Measurements from ENCODE around the gene WWOX. TPM values are rescaled to one million over a fixed set of nuclear protein-coding genes. Genes with fewer than 3 reads are reported as not detected.

Gene WWOX
- total and polyA plus RNA-seq, 2 of the 8 experiments (the other 6 are each of a cell fraction or from before 2014, with no cell fraction given), result 5.4 to 16.7 TPM

DNA sequence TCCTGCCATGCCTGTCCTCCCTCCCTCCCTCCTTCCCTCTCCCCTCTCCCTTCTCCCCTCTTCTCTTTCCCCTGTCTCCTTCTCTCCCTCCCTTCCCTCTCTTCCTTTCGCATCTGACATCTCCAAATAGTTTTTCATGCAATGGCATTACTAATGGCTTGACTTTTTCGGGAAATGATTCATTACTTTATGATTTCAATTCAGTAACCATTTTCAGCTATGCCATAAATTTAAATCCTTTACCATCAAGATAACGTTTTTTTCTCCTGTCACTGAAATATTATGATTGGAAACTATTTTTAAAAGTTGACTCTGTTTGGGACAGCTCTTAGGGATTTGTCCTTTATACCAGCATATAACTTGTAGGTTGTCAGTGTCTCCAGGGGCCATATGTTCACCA lies 201.0 kb downstream of the WWOX start:
- no peak overlapping the region for H4K8ac ChIP-seq (ENCODE audit: extremely low read depth, insufficient read depth, low read length)
- DNase-seq (ENCODE audit: low read depth in 1 of 2, low spot score in 2 of 2) (no peak), FAIRE-seq (no peak)
- H3K23ac ChIP-seq (ENCODE audit: insufficient read length), result no peak overlapping the region
- no peak overlapping the region for H3K18ac ChIP-seq (ENCODE audit: extremely low read depth, low read length)
- H2BK12ac ChIP-seq (ENCODE audit: low read depth, low read length), result no peak overlapping the region
- no peak overlapping the region for H3K4ac ChIP-seq (replicated peaks; ENCODE audit: insufficient read length, low read depth, low read length)
- H4K20me1 ChIP-seq (replicated peaks in 1 of 2; ENCODE audit: control insufficient read depth in 1 of 2, insufficient read depth in 2 of 2, low read length in 2 of 2), result no peaks in the 10 kb centered on the region
- H3K14ac ChIP-seq (ENCODE audit: insufficient read length), result no peak overlapping the region
- no peak overlapping the region for H2BK5ac ChIP-seq (ENCODE audit: low read depth, low read length)
- H3K23me2 ChIP-seq (ENCODE audit: low read depth, low read length), result no peaks in the 10 kb centered on the region; the same call in 1 of the 2 replicates
- H2BK15ac ChIP-seq (ENCODE audit: low read length), result no peak overlapping the region
- H3K36me3 ChIP-seq (ENCODE audit: control insufficient read depth in 2 of 4, insufficient read depth in 4 of 4, low read length in 3 of 4), result no peaks in the 10 kb centered on the region; a peak in 1 of 8 replicates
- ChIA-PET POLR2A (ENCODE audit: partially characterized antibody) (no interaction called here), CTCF (ENCODE audit: partially characterized antibody) (no interaction called here)
- no peaks in the 10 kb centered on the region for H3K27me3 ChIP-seq (replicated peaks in 1 of 4; ENCODE audit: control insufficient read depth in 3 of 4, extremely low read depth in 1 of 4, insufficient read depth in 3 of 4, low read length in 3 of 4)
- no peak overlapping the region for H3K9ac ChIP-seq (replicated peaks in 1 of 4; ENCODE audit: extremely low read depth in 1 of 4, low read depth in 3 of 4, low read length in 3 of 4)
- no peak overlapping the region for H2AFZ ChIP-seq (ENCODE audit: low read length)
- H3K79me1 ChIP-seq (ENCODE audit: low read depth, low read length), result no peaks in the 10 kb centered on the region
- no peaks in the 10 kb centered on the region for H3K79me2 ChIP-seq (ENCODE audit: control insufficient read depth in 1 of 2, insufficient read depth in 2 of 2, low read length in 2 of 2)
- no peak overlapping the region for H4K5ac ChIP-seq (ENCODE audit: insufficient read length, low read depth, low read length)
- WGBS, 2 experiments (ENCODE audit: extremely low coverage in 1 of 2, insufficient coverage in 1 of 2, insufficient read length in 1 of 2, insufficient replicate concordance in 2 of 2, low coverage in 1 of 2, low lambda C conversion rate in 2 of 2, missing lambda C conversion rate in 1 of 2), result 83% methylated on average over 3 of the region's 3 CpGs; no CpG with 5 or more reads in 1 of the 2 experiments
- no peak overlapping the region for H3K27ac ChIP-seq (ENCODE audit: low read depth, low read length)
- H3K56ac ChIP-seq (replicated peaks; ENCODE audit: insufficient read length, low read depth, low read length), result no peak overlapping the region
- no peak overlapping the region for H2BK20ac ChIP-seq (ENCODE audit: low read length)
- H2BK120ac ChIP-seq (replicated peaks; ENCODE audit: low read depth, low read length), result no peak overlapping the region
- H2AK5ac ChIP-seq (ENCODE audit: low read depth, low read length), result no peak overlapping the region
- H4K91ac ChIP-seq (replicated peaks; ENCODE audit: insufficient read length, low read length), result no peak overlapping the region
- no peaks in the 10 kb centered on the region for H3K4me1 ChIP-seq (replicated peaks in 1 of 4; ENCODE audit: control insufficient read depth in 3 of 4, insufficient read depth in 4 of 4, low read length in 3 of 4)
- no peak overlapping the region for H3K4me3 ChIP-seq (ENCODE audit: extremely low read depth in 1 of 4, insufficient read depth in 2 of 4, low read depth in 3 of 4, low read length in 4 of 4)
- no peak overlapping the region for H3K4me2 ChIP-seq (ENCODE audit: insufficient read depth in 1 of 2, low read depth in 2 of 2, low read length in 2 of 2)
- no peaks in the 10 kb centered on the region for H3K9me3 ChIP-seq (ENCODE audit: insufficient read depth in 2 of 2, low read depth in 1 of 2, low read length in 1 of 2)
- TF ChIP-seq TAF1 (IDR thresholded peaks at IDR 0.05; ENCODE audit: low read depth, low read length) (no peak), PHF8 (conservative IDR thresholded peaks at IDR 0.05; ENCODE audit: low read depth, low read length) (no peak), EP300 (IDR thresholded peaks at IDR 0.05; ENCODE audit: borderline replicate concordance in 1 of 2, low read depth in 2 of 2, low read length in 2 of 2) (no peak), POLR2A (IDR thresholded peaks at IDR 0.05; ENCODE audit: control extremely low read depth in 1 of 2, low read depth in 2 of 2, low read length in 2 of 2) (no peak), JUN (IDR thresholded peaks at IDR 0.05; ENCODE audit: low read depth, low read length) (no peak), SIX5 (IDR thresholded peaks at IDR 0.05; ENCODE audit: low read depth, low read length) (no peak), CBX5 (IDR thresholded peaks at IDR 0.05; ENCODE audit: low read depth, low read length) (no peak), SIRT6 (IDR thresholded peaks at IDR 0.05; ENCODE audit: low read length) (no peak), KDM1A (IDR thresholded peaks at IDR 0.05; ENCODE audit: borderline replicate concordance, low read length) (no peak), KDM4A (IDR thresholded peaks at IDR 0.05; ENCODE audit: low read depth, low read length, severe bottlenecking) (no peak), SIN3A (conservative IDR thresholded peaks at IDR 0.05 in 1 of 2, IDR thresholded peaks at IDR 0.05 in 1 of 2; ENCODE audit: low read depth in 1 of 2, low read length in 2 of 2) (no peak), POLR2AphosphoS5 (IDR thresholded peaks at IDR 0.05; ENCODE audit: low read depth, low read length) (no peak), SP1 (IDR thresholded peaks at IDR 0.05; ENCODE audit: low read depth, low read length) (no peak), BCL11A (IDR thresholded peaks at IDR 0.05; ENCODE audit: low read depth in 2 of 2, low read length in 2 of 2) (no peak), CBX8 (IDR thresholded peaks at IDR 0.05; ENCODE audit: borderline replicate concordance, low read depth, low read length) (no peak), HDAC6 (IDR thresholded peaks at IDR 0.05; ENCODE audit: low read depth, low read length) (no peak)

Measured in H1 (cell line).